IMR-90 (cell line): ENCODE measurements around the gene ZFYVE26. TPM values are rescaled to one million over a fixed set of nuclear protein-coding genes. Genes with fewer than 3 reads are reported as not detected.

Experiments used
- ATAC-seq: fragments of 200-7000 bp; cut with Tn5 transposase; 2 replicates; pipeline ENCODE4 v1.9.1; 2020; ENCODE audit warnings: low read depth, mild to moderate bottlenecking, moderate library complexity
- BruUV-seq: library from RNA; stranded (reverse); fragments of 400-500 nt; replicated peaks from 2 replicates; lab custom pipeline; 2021; lab: Mats Ljungman, UMichigan
- CTCF ChIA-PET: fragments of 300-600 bp; formaldehyde crosslinking; extraction: SDS; loops from one replicate; lab custom pipeline; 2021; ENCODE audit warnings: antibody characterized with exemption; lab: Yijun Ruan, JAX
- POLR2A ChIA-PET: fragments of 300-600 bp; sonication (Branson Sonifier 250); formaldehyde crosslinking; loops from one replicate; lab custom pipeline; 2022; ENCODE audit warnings: antibody characterized with exemption; ENCODE audit not compliant: unreplicated experiment; lab: Charles Lee
- DNase-seq: peaks from one replicate; pipeline ENCODE4 v3.0.0; 2013
- H2AFZ ChIP-seq: replicated peaks from 2 replicates; pipeline ENCODE3; 2013; ENCODE audit warnings: low read length, mild to moderate bottlenecking; ENCODE audit not compliant: poor library complexity
- H2AK5ac ChIP-seq: 2 replicates; pipeline ENCODE4 v1.6.1; 2013; ENCODE audit warnings: low read depth, low read length, inconsistent platforms
- H2AK9ac ChIP-seq: replicated peaks from 2 replicates; pipeline ENCODE3; 2013; ENCODE audit warnings: mild to moderate bottlenecking, low read depth, low read length, moderate library complexity; ENCODE audit not compliant: poor library complexity
- H2BK120ac ChIP-seq: 2 replicates; pipeline ENCODE4 v1.6.1; 2013; ENCODE audit warnings: low read depth, low read length, inconsistent platforms
- H2BK15ac ChIP-seq: 3 replicates; pipeline ENCODE4 v1.6.1; 2013; ENCODE audit warnings: low read depth, low read length, inconsistent platforms
- H2BK20ac ChIP-seq: 2 replicates; pipeline ENCODE4 v1.6.1; 2013; ENCODE audit warnings: low read depth, mild to moderate bottlenecking, inconsistent platforms, low read length, moderate library complexity
- H2BK5ac ChIP-seq: 2 replicates; pipeline ENCODE4 v1.6.1; 2013; ENCODE audit warnings: mild to moderate bottlenecking, low read depth, low read length, inconsistent platforms; ENCODE audit not compliant: poor library complexity, severe bottlenecking
- H3K14ac ChIP-seq: replicated peaks from 2 replicates; pipeline ENCODE4 v1.6.1; 2013; ENCODE audit warnings: low read depth, low read length, inconsistent platforms
- H3K18ac ChIP-seq: 2 replicates; pipeline ENCODE4 v1.6.1; 2013; ENCODE audit warnings: low read depth, low read length, control low read depth
- H3K23ac ChIP-seq: 2 replicates; pipeline ENCODE4 v1.6.1; 2013; ENCODE audit warnings: low read depth, low read length, inconsistent platforms
- H3K27ac ChIP-seq: 2 replicates; pipeline ENCODE4 v1.5.1; 2013; ENCODE audit warnings: mild to moderate bottlenecking, control low read depth, low read length; ENCODE audit not compliant: insufficient read depth
- H3K27me3 ChIP-seq: 2 replicates; pipeline ENCODE4 v1.6.1; 2013; ENCODE audit warnings: low read length; ENCODE audit not compliant: control insufficient read depth, insufficient read depth
- H3K36me3 ChIP-seq: 2 replicates; pipeline ENCODE4 v1.6.1; 2013; ENCODE audit warnings: low read length, mixed read lengths; ENCODE audit not compliant: control insufficient read depth, insufficient read depth
- H3K4ac ChIP-seq: 2 replicates; pipeline ENCODE4 v1.6.1; 2013; ENCODE audit warnings: low read depth, low read length, inconsistent platforms
- H3K4me1 ChIP-seq: 2 replicates; pipeline ENCODE4 v1.6.1; 2013; ENCODE audit warnings: low read length, mixed read lengths; ENCODE audit not compliant: control insufficient read depth, insufficient read depth
- H3K4me2 ChIP-seq: 2 replicates; pipeline ENCODE4 v1.6.1; 2013; ENCODE audit warnings: low read depth, mild to moderate bottlenecking, control low read depth, low read length, moderate library complexity
- H3K4me3 ChIP-seq: 2 replicates; pipeline ENCODE4 v1.5.1; 2013; ENCODE audit warnings: low read depth, mild to moderate bottlenecking, control low read depth, low read length, moderate library complexity; ENCODE audit not compliant: insufficient read depth
- H3K56ac ChIP-seq: 2 replicates; pipeline ENCODE4 v1.6.1; 2013; ENCODE audit warnings: low read length, inconsistent platforms; ENCODE audit not compliant: insufficient read depth; ENCODE audit errors: extremely low read depth
- H3K79me1 ChIP-seq, 2 experiments: 2 replicates each; pipeline ENCODE4 v1.6.1; 2013; ENCODE audit warnings: low read length in 2 of 2, inconsistent platforms in 1 of 2, low read depth in 1 of 2
- H3K9ac ChIP-seq: 2 replicates; pipeline ENCODE4 v1.6.1; 2013; ENCODE audit warnings: low read depth, low read length, control low read depth
- H3K9me1 ChIP-seq: 2 replicates; pipeline ENCODE4 v1.6.1; 2013; ENCODE audit warnings: low read length, inconsistent platforms; ENCODE audit not compliant: insufficient read depth
- H3K9me3 ChIP-seq: 2 replicates; pipeline ENCODE4 v1.6.1; 2013; ENCODE audit warnings: low read length; ENCODE audit not compliant: control insufficient read depth, insufficient read depth
- H4K20me1 ChIP-seq: 2 replicates; pipeline ENCODE4 v1.6.1; 2013; ENCODE audit warnings: low read length, inconsistent platforms; ENCODE audit not compliant: insufficient read depth
- H4K5ac ChIP-seq: 2 replicates; pipeline ENCODE4 v1.6.1; 2013; ENCODE audit warnings: mild to moderate bottlenecking, low read depth, low read length, control low read depth
- H4K8ac ChIP-seq, 2 experiments: 2 replicates each; pipeline ENCODE4 v1.6.1; 2013; ENCODE audit warnings: low read depth in 2 of 2, low read length in 2 of 2, control low read depth in 1 of 2, inconsistent platforms in 1 of 2
- H4K91ac ChIP-seq: 2 replicates; pipeline ENCODE4 v1.6.1; 2013; ENCODE audit warnings: low read depth, low read length, inconsistent platforms; ENCODE audit not compliant: insufficient read depth
- BHLHE40 ChIP-seq: fragments of 150-350 bp; IDR thresholded peaks from 2 replicates; pipeline ENCODE4 v1.6.1; 2016; ENCODE audit warnings: mild to moderate bottlenecking, low read depth, low read length
- CEBPB ChIP-seq: IDR thresholded peaks from 2 replicates; pipeline ENCODE4 v1.6.1; 2012; ENCODE audit warnings: low read depth, low read length, improper control_type of control experiment
- CHD1 ChIP-seq: IDR thresholded peaks from 2 replicates; pipeline ENCODE4 v1.6.1; 2012; ENCODE audit warnings: low read depth, low read length, improper control_type of control experiment
- CTCF ChIP-seq: conservative IDR thresholded peaks from 2 replicates; pipeline ENCODE4 v1.5.1; 2012; ENCODE audit warnings: mild to moderate bottlenecking, low read depth, low read length, improper control_type of control experiment
- ELK1 ChIP-seq: fragments of 150-350 bp; IDR thresholded peaks from 2 replicates; pipeline ENCODE4 v1.6.1; 2016; ENCODE audit warnings: low read depth, mild to moderate bottlenecking, low read length, moderate library complexity, borderline replicate concordance
- FOS ChIP-seq: fragments of 150-350 bp; IDR thresholded peaks from 2 replicates; pipeline ENCODE4 v1.6.1; 2016; ENCODE audit warnings: low read depth, low read length
- MAFK ChIP-seq: IDR thresholded peaks from 2 replicates; pipeline ENCODE4 v1.6.1; 2012; ENCODE audit warnings: low read depth, low read length, improper control_type of control experiment
- MAZ ChIP-seq: IDR thresholded peaks from 2 replicates; pipeline ENCODE4 v1.6.1; 2012; ENCODE audit warnings: low read depth, mild to moderate bottlenecking, low read length, improper control_type of control experiment, moderate library complexity, borderline replicate concordance
- MXI1 ChIP-seq: IDR thresholded peaks from 2 replicates; pipeline ENCODE4 v1.6.1; 2012; ENCODE audit warnings: low read depth, mild to moderate bottlenecking, low read length, moderate library complexity, borderline replicate concordance
- NFE2L2 ChIP-seq: fragments of 150-350 bp; IDR thresholded peaks from 2 replicates; pipeline ENCODE4 v1.6.1; 2016; ENCODE audit warnings: low read depth, mild to moderate bottlenecking, low read length
- POLR2A ChIP-seq: IDR thresholded peaks from 2 replicates; pipeline ENCODE4 v1.6.1; 2012; ENCODE audit warnings: mild to moderate bottlenecking, low read depth, low read length
- RAD21 ChIP-seq: IDR thresholded peaks from 2 replicates; pipeline ENCODE4 v1.6.1; 2012; ENCODE audit warnings: low read length, improper control_type of control experiment
- RCOR1 ChIP-seq: IDR thresholded peaks from 2 replicates; pipeline ENCODE4 v1.6.1; 2012; ENCODE audit warnings: mild to moderate bottlenecking, low read length, improper control_type of control experiment; ENCODE audit not compliant: insufficient replicate concordance
- RFX5 ChIP-seq: IDR thresholded peaks from 2 replicates; pipeline ENCODE4 v1.8.0; 2012; ENCODE audit warnings: low read depth, mild to moderate bottlenecking, low read length, moderate library complexity
- SMC3 ChIP-seq: fragments of 150-350 bp; IDR thresholded peaks from 2 replicates; pipeline ENCODE4 v1.6.1; 2016; ENCODE audit warnings: low read depth, mild to moderate bottlenecking, antibody characterized with exemption, low read length, moderate library complexity
- WGBS, 2 experiments: methylation state at CpG; one replicate each; pipeline versions ENCODE4 v1.1.5 to v1.1.7; 2013; ENCODE audit warnings: missing lambda C conversion rate in 2 of 2; ENCODE audit not compliant: insufficient read length in 1 of 2; ENCODE audit errors: extremely low coverage in 2 of 2; 5-methylcytosine and 5-hydroxymethylcytosine counted together
- dilution Hi-C: fragments of 300-500 bp; cut with HindIII; formaldehyde crosslinking; loops from one replicate; pipeline ENCODE4 v1.14.3; 2018; ENCODE audit warnings: low sequenced_read_pairs; ENCODE audit not compliant: unreplicated experiment
- in situ Hi-C: fragments of 300-500 bp; cut with MboI; formaldehyde crosslinking; loops from 3 replicates; pipeline ENCODE4 v1.14.3; 2019; ENCODE audit warnings: low sequenced_read_pairs, inconsistent platforms, mixed read lengths
- intact Hi-C: fragments of 100-400 bp; cut with micrococcal nuclease; formaldehyde crosslinking; loops from 2 replicates; pipeline ENCODE4 v1.10.0; 2022
- polyA plus RNA-seq, 3 experiments: library from polyadenylated mRNA; depleted of rRNA; stranded (reverse); fragments of >200 nt; gene quantifications; 2 replicates each; pipeline ENCODE4 v1.2.3, GENCODE V29; 2012; ENCODE audit warnings: low replicate concordance in 1 of 3
- total RNA-seq: library from RNA; depleted of rRNA; stranded (reverse); fragments of >200 nt; gene quantifications from 2 replicates; pipeline ENCODE4 v1.2.3, GENCODE V29; 2012
- TF ChIP-seq, protein P1 (sequence below): fragments of 150-350 bp; IDR thresholded peaks from 2 replicates; pipeline ENCODE4 v1.6.1; 2017; ENCODE audit warnings: mild to moderate bottlenecking, antibody characterized with exemption, low read length, low read depth

The ZFYVE26 gene
- total and polyA plus RNA-seq, 2 of the 4 experiments (the other 2 are of a cell fraction) = 6.0 to 11.1 TPM

- Histone ChIP-seq H4K8ac (no peak overlapping the region), H4K91ac (no peak overlapping the region), H3K18ac (no peak overlapping the region), H3K4ac (no peak overlapping the region), H3K27ac (no peak overlapping the region), H4K20me1 (no peaks in the 10 kb centered on the region), H3K9me1 (peaks cover 8% of the 10 kb centered on the region; the same call in 1 of the 2 replicates), H3K79me1 (no peaks in the 10 kb centered on the region), H2BK20ac (no peak overlapping the region), H2BK15ac (no peak overlapping the region), H3K4me1 (no peaks in the 10 kb centered on the region), H3K36me3 (peaks cover 41% of the 10 kb centered on the region), H3K9me3 (no peaks in the 10 kb centered on the region), H2BK5ac (no peak overlapping the region), H3K9ac (no peak overlapping the region), H3K4me3 (no peak overlapping the region), H4K5ac (no peak overlapping the region), H2AFZ (no peak overlapping the region), H2AK5ac (no peak overlapping the region), H3K27me3 (no peaks in the 10 kb centered on the region), H3K56ac (no peak overlapping the region), H3K4me2 (no peak overlapping the region), H2AK9ac (no peak overlapping the region), H2BK120ac (no peak overlapping the region), H3K14ac (no peak overlapping the region), H3K23ac (no peak overlapping the region)
- intact Hi-C loops = loop anchor here (5.0 kb wide), 1 partner anchor 36 kb away; no protein-coding TSS in a partner anchor
- DNase-seq = no peak
- POLR2A ChIA-PET = interaction anchor here (0.6 kb wide), 1 partner anchor 26 kb away, joined by 3 read pairs; no protein-coding TSS in a partner anchor
- TF ChIP-seq POLR2A (no peak), MAFK (no peak), RFX5 (no peak), SMC3 (no peak), CTCF (no peak), RCOR1 (no peak), RAD21 (no peak), BHLHE40 (no peak), ELK1 (no peak), MXI1 (no peak), CHD1 (no peak), CEBPB (no peak), FOS (no peak), NFE2L2 (no peak), MAZ (no peak)
- TF ChIP-seq, protein P1, sequence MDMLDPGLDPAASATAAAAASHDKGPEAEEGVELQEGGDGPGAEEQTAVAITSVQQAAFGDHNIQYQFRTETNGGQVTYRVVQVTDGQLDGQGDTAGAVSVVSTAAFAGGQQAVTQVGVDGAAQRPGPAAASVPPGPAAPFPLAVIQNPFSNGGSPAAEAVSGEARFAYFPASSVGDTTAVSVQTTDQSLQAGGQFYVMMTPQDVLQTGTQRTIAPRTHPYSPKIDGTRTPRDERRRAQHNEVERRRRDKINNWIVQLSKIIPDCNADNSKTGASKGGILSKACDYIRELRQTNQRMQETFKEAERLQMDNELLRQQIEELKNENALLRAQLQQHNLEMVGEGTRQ = no peak
- BruUV-seq = no TSS peak
- CTCF ChIA-PET = no interaction called here
- ATAC-seq = no peak
- 84% methylated on average over 5 of the region's 10 CpGs; no CpG with 5 or more reads in 1 of the 2 experiments for WGBS, 2 experiments
- in situ Hi-C loops = no loop called here
- dilution Hi-C loops = no loop called here
Measured at GRCh38 chr14:67766035-67766680, 50.2 kb downstream of the ZFYVE26 start.
